ENCODE results near the gene SND1.
"Not testable (repeated sequence)": the region's sequence is repeated elsewhere in the genome, so short reads cannot be mapped to it uniquely, and the experiment has no call there.

Gene SND1

DNA sequence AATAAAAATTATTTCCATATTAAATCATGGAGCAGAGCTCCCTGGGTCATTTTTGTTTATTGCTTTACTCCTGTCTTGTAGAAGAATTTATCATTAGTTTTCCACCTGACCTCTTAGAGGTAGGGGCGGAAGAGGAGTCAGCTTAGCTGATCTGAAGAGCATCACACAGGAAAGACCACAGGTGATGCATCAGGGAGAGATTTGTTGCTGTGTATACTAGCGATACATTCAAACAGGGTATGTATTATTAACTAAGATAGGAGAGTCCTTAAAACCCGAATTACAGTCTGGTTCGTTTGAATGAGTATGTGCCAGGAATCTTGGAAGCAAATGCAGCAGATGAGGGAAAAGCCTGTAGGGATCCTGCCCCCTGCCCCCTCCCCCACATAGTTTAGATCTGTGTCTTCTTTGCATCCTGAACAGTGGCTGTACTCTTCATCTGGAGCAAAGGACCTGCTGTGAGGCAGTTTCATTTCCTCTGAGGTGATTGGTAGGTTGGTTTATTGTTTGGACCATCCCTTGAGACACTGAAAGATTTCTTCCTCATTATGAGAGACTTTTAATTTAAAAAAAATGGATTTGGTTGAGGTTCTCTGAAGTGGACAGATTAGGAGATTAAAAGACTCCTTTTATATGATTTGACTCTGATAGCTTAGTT is 177.0 kb downstream of the SND1 start:
- no peak for DNase-seq
- CTCF ChIA-PET = no interaction called here
- Mint-ChIP-seq H3K27me3 (no peaks in the 10 kb centered on the region), H3K36me3 (peaks cover 3% of the 10 kb centered on the region), H3K4me1 (peaks cover 6% of the 10 kb centered on the region), H3K27ac (no peak overlapping the region), H3K4me3 (no peak overlapping the region), H3K9me3 (no peaks in the 10 kb centered on the region)

DNA sequence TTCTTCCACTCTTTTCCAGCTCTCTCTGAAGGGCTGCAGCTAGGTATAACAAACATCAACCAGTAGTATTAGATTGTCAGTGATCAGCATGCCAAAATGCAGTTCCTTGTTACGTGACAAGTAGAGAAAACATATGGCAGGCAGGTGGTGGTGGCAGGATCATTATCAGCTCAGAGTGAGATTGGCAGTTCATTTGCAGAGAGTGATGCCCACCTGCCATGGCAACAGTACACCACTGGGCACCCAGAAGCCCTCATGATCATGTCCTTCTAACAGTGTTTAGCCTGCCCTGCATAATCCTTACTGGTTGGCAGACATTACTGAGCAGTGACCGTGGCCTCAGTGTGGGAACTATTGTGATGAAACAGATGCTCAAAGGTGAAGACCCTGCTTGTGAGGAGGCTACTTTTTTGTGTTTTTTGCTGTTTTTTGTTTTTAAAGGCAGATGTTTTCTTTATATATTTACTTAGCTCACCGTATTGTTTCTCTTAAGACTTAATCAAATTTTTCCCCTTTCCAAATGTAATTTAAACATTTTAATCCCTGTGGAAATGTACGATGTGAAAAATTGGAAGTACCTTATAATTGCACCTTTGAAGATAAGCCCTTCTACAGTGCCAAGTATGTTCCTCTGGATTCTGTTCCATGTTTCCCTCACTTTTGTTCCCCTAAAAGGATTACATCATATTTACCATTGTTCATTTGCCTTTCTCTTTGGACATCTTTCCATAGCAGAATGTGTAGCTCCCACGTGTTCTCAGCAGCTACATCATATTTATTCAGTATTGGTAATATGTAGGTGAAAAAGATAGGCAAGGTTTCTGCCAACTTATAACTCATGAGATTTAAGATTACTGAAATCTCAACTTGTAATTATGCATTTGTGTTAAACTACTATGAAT is 179.6 kb downstream of the SND1 start:
- Mint-ChIP-seq H3K36me3 (peaks cover 18% of the 10 kb centered on the region), H3K9me3 (no peaks in the 10 kb centered on the region), H3K4me1 (peaks cover 6% of the 10 kb centered on the region), H3K4me3 (no peak overlapping the region), H3K27ac (no peak overlapping the region), H3K27me3 (no peaks in the 10 kb centered on the region)
- CTCF ChIA-PET = no interaction called here
- no peak for DNase-seq

DNA sequence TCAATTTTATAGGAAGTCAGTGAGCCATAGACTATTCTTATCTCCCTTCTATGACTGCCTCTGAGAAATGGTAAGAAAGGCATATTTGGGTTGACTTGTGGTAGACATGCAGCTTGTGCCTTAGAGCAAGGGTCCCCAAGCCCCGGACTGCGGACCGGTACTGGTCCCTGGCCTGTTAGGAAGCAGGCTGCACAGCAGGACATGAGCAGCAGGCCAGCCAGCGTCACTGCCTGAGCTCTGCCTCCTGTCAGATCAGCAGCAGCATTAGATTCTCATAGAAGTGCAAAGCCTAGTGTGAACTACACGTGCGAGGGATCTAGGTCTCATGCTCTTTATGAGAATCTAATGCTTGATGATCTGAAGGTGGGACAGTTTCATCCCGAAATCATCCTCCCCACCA is 180.6 kb downstream of the SND1 start:
- H3K36me3 Mint-ChIP-seq = peaks cover 20% of the 10 kb centered on the region
- no peak overlapping the region for H3K4me3 Mint-ChIP-seq
- H3K9me3 Mint-ChIP-seq = peaks cover 2% of the 10 kb centered on the region
- no peak overlapping the region for H3K27ac Mint-ChIP-seq
- H3K27me3 Mint-ChIP-seq = no peaks in the 10 kb centered on the region
- CTCF ChIA-PET = no interaction called here
- H3K4me1 Mint-ChIP-seq = peaks cover 6% of the 10 kb centered on the region
- DNase-seq = no peak

DNA sequence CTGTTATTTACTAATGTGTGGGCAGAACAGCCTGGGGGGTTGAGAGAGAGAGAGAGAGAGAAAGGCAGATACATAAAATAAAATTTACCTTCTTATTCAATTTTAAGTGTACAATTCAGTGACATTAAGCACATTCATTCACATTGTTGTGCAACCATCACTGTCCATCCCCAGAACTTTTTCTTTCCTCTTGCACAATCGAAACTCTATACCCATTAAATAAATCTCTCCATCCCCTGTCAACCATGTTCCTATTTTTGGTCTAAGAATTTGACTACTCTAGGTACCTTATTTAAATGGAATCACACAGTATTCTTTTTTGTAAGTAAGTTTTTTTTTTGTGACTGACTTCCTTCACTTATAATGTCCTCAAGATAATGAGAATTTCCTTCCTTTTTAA is 181.6 kb downstream of the SND1 start:
- CTCF ChIA-PET = no interaction called here
- no peak for DNase-seq

DNA sequence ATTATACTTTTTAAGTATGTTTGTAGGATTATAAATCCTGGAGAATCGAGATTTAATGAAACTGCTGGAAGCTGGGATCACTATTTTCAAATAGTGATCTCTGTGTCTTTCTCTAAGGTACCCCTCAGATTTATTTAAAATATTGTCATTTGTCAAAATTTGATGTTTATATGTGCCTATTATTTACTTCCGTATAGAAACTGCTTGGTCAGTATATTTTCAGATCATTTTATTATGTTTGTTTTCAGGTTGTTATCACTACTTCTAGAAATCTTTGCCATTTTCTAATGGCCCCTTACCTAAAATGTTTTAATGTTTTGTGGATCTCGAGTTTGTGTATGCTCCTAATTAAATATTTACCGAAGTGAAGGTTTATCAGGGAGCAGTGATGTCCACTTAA is 183.7 kb downstream of the SND1 start:
- CTCF ChIA-PET = no interaction called here
- Mint-ChIP-seq H3K27ac (no peak overlapping the region), H3K9me3 (peaks cover 9% of the 10 kb centered on the region), H3K4me3 (no peak overlapping the region), H3K4me1 (no peaks in the 10 kb centered on the region), H3K27me3 (no peaks in the 10 kb centered on the region), H3K36me3 (peaks cover 26% of the 10 kb centered on the region)
- no peak for DNase-seq

More for the DNA sequence above, 181.6 kb downstream of the SND1 start:
- H3K27me3 Mint-ChIP-seq = no peaks in the 10 kb centered on the region
- peaks cover 26% of the 10 kb centered on the region for H3K36me3 Mint-ChIP-seq
- peaks cover 6% of the 10 kb centered on the region for H3K4me1 Mint-ChIP-seq
- peaks cover 9% of the 10 kb centered on the region for H3K9me3 Mint-ChIP-seq
- no peak overlapping the region for H3K4me3 Mint-ChIP-seq
- H3K27ac Mint-ChIP-seq = no peak overlapping the region

DNA sequence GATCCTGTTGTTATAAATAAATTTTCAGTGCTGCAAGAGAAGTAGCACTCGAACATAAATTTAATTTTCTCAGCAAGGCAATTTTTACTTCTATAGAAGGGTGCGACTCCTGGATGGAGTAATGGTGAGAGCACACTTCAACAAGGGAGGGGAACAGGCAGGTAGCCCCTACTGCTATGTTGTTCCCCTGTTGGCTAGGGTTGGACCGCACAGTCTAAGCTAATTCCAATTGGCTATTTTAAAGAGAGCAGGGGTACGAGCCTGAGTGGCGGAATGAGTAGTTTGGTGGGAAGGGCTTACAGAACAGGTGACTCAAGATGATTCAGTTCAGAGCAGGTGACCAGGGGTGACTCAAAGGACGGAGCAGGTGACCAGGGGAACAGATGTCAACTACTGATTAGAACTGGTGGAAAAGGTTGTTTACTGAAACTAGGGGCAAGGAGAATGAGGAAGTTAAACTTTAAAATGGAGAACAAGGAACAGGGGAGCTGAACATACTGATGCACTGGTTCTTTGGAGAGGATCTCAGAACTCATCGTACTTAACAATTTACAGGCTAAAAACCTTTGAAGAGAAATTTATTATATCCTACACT is 185.9 kb downstream of the SND1 start:
- H3K4me1 Mint-ChIP-seq, H3K27ac Mint-ChIP-seq, CTCF ChIA-PET, H3K27me3 Mint-ChIP-seq, H3K9me3 Mint-ChIP-seq, H3K4me3 Mint-ChIP-seq, DNase-seq: not testable (repeated sequence)
- peaks cover 24% of the 10 kb centered on the region for H3K36me3 Mint-ChIP-seq

DNA sequence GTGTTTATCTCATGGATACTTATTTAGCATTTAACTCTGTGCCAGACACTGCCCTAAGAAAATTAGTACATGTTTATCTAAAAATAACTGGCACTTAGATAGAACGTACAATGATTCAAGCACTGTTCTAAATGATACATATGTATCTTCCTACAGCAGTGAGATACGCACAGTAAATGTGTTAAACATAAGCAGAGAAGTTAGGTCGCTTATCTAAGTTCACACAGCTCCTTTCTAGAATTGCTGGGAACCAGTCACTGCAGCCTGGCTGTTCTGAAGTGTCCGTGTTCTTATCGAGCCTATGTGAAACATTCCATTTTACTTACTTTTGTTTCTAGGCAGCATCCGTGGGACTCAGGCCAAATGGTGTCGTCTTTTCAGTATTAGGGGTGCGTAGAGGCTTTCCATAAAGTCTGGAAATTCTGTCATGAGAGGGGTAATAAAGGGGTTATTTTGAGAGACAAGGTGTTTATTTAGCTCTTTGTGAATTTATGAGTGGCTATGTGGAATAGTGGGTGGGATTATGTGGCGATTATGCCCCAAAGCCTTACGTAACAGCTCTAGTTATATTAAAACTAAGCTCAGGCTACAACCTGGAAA is 186.9 kb downstream of the SND1 start:
- Mint-ChIP-seq H3K9me3 (peaks cover 9% of the 10 kb centered on the region), H3K36me3 (peaks cover 29% of the 10 kb centered on the region), H3K27me3 (no peaks in the 10 kb centered on the region), H3K4me1 (no peaks in the 10 kb centered on the region), H3K27ac (no peak overlapping the region), H3K4me3 (no peak overlapping the region)
- CTCF ChIA-PET = no interaction called here
- DNase-seq = no peak

DNA sequence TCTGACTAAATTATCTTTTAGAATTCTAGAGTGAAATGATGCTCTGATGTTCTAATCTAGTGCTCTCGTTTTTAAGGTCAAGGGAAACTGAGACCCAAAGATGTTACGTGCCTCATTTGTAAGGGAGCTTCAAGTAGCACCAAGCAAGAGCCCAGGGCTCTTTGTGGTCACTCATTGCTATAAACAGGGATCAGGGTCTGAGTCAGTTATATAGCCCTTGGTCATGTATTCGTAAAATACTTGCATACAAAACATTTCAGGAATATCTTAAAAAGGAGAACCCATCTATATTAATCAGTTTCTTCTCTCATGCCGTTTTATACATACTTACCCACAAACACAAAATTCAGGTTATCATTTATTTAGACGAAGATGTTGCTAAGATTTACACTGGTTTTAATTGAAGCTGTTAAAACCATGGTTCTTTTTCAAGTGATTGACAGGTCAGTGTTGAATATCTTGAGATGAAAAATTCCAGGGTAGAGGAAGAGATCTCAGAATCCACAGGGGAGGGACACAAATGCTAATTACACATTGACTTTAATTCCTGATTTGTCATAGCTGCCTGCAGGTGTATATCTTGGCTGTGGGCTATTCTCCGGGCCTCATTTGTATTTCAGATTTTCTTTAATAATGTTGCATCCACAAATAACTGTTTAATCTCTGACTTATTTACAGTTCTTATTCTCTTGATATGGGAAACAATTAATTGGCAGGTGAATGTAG is 188.4 kb downstream of the SND1 start:
- Mint-ChIP-seq H3K36me3 (peaks cover 31% of the 10 kb centered on the region), H3K27me3 (no peaks in the 10 kb centered on the region), H3K27ac (no peak overlapping the region), H3K4me1 (no peaks in the 10 kb centered on the region), H3K9me3 (peaks cover 9% of the 10 kb centered on the region), H3K4me3 (no peak overlapping the region)
- CTCF ChIA-PET = no interaction called here
- DNase-seq = no peak

DNA sequence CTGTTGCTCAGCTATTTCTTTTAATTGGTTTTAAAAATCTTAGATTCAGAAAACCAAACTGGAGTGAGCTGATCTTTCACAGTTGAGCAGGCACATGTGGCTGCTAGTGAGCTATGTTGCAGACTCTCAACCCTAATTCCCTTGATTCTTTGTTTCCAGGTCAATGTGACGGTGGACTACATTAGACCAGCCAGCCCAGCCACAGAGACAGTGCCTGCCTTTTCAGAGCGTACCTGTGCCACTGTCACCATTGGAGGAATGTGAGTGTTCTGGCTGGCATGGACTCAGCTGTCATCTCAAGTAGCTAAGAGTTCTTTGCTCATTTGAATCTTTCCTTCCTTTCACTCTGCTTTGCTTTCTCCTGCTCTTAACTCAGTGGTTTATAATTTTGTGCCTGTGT is 192.2 kb downstream of the SND1 start:
- DNase-seq = no peak
- no peak overlapping the region for H3K27ac Mint-ChIP-seq
- CTCF ChIA-PET = interaction anchor here (0.6 to 0.9 kb wide), 2 partner anchors 10 to 28 kb away, joined by 3 to 4 read pairs; no protein-coding TSS in a partner anchor

DNA sequence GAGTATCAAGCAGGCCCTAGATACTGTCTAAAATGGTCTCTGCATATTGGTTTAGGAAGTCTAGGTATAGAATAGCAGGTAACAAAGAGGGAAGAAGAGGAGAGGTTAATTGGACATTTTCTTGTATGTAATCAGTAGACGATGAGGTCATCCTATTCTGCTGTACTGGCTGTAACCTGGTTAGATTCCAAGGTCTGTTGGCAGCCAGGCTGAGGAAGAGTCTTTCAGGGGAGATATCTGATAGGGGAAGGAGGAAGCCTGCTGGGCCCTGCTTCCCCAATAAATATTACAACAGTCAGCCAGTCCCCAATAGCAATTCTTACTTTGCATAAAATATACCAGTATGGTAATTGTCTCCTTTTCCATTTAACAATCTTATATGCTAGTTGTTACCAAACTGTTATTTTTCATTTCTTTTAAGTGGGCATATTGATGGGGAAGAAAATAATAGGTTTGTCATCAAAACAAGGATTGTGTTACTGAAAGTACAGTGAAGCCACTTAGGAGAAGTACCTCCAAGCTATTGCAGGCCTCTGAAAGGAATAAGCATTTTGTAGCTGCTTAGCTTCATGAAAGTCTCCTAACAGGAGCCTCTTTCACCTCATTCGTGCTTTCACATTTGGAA is 192.8 kb downstream of the SND1 start:
- Mint-ChIP-seq H3K27ac (no peak overlapping the region), H3K36me3 (peaks cover 30% of the 10 kb centered on the region), H3K4me3 (no peak overlapping the region), H3K4me1 (no peaks in the 10 kb centered on the region), H3K27me3 (no peaks in the 10 kb centered on the region), H3K9me3 (no peaks in the 10 kb centered on the region)
- DNase-seq = no peak
- CTCF ChIA-PET = no interaction called here

More for the DNA sequence above, 192.2 kb downstream of the SND1 start:
- Mint-ChIP-seq H3K27me3 (no peaks in the 10 kb centered on the region), H3K9me3 (no peaks in the 10 kb centered on the region), H3K4me3 (no peak overlapping the region), H3K4me1 (no peaks in the 10 kb centered on the region), H3K36me3 (peaks cover 24% of the 10 kb centered on the region)

DNA sequence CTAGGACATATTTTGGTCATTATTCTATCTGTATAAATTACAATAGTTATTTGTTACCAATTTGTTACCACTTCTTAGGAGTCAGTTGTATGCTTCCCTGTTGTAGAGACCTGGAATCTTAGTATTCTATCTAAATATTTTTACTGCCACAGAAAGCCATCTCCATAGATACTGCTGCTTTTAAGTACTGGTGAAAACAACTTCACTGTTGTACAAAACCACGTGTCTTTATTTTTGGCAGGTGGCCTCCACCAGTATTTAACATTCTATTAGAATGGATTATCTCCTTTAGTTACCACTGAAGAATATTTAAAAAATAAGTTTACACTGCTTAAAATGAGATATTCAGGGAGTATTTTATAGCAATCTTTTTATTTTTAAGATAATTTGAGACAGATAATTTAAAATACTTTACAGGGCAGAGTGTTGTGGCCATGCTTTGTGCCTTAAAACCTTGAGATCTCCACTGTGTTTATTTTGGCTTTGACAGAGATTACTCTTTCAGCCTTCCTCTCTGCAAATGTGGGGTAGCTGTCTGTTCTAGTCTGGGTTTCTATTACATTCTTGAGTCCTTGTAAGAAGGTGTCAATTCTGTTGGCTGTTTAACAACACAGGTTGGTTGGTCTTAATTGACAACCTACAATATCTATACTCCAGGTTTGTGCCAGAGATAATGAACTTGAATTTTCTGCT is 193.7 kb downstream of the SND1 start:
- CTCF ChIA-PET = no interaction called here

DNA sequence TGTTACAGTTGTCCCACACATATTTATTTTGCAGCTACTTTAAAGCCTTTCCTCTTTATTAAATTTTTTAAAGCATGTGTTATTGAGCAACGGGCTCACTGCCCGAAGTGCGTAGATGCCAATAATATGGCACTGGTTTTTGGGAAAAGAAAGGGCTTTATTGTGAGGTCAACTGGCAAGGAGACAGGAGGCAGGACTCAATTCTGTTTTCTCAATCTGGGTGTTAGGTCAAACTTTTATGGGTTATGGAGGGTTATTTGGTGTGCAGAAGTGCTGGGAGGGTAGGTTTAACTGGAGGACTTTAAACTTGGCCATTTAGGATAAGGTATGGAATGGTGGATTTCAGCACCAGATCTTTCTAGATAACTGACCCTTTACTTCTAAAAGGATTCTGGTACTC is 195.6 kb downstream of the SND1 start:
- no peaks in the 10 kb centered on the region for H3K4me1 Mint-ChIP-seq
- peaks cover 37% of the 10 kb centered on the region for H3K36me3 Mint-ChIP-seq
- DNase-seq = no peak
- no peaks in the 10 kb centered on the region for H3K27me3 Mint-ChIP-seq
- no peaks in the 10 kb centered on the region for H3K9me3 Mint-ChIP-seq
- H3K4me3 Mint-ChIP-seq = no peak overlapping the region
- CTCF ChIA-PET = no interaction called here
- no peak overlapping the region for H3K27ac Mint-ChIP-seq

More for the DNA sequence above, 193.7 kb downstream of the SND1 start:
- H3K27me3 Mint-ChIP-seq = no peaks in the 10 kb centered on the region
- H3K4me3 Mint-ChIP-seq = no peak overlapping the region
- no peaks in the 10 kb centered on the region for H3K4me1 Mint-ChIP-seq
- DNase-seq = no peak
- H3K27ac Mint-ChIP-seq = no peak overlapping the region
- H3K36me3 Mint-ChIP-seq = peaks cover 33% of the 10 kb centered on the region
- H3K9me3 Mint-ChIP-seq = no peaks in the 10 kb centered on the region

DNA sequence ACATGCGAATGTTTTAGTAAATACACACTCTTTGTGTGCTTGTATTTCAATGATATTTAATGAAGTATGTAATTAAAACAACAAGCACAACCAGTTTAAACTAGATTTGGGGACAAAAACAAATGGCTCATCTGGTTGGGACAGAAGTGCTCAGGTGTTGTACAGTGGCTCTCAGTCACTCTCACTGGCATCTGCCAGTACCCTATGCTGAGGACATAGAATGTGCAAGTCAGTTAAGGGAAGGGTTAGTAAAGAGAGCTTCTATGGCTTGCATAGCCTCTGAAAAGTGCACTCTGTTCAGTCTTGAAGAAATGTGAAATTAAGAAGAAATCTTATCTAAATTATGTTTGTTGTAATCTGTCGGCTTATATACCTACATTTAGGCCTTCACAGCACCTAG is 196.2 kb downstream of the SND1 start:
- DNase-seq = no peak
- H3K4me1 Mint-ChIP-seq = no peaks in the 10 kb centered on the region
- CTCF ChIA-PET = no interaction called here
- no peaks in the 10 kb centered on the region for H3K9me3 Mint-ChIP-seq
- no peak overlapping the region for H3K27ac Mint-ChIP-seq
- H3K36me3 Mint-ChIP-seq = peaks cover 37% of the 10 kb centered on the region
- no peaks in the 10 kb centered on the region for H3K27me3 Mint-ChIP-seq
- H3K4me3 Mint-ChIP-seq = no peak overlapping the region

All from activated naive CD4-positive, alpha-beta T cell treated with anti-CD3 and anti-CD28 coated beads, Interleukin-2, amount 10 ng/mL, durations not matched to agents 7 days and 5 days (primary cell).